Endothelial cell of umbilical vein (primary cell): ENCODE measurements around the gene CCNE1. TPM values are rescaled to one million over a fixed set of nuclear protein-coding genes. Genes with fewer than 3 reads are reported as not detected.

Experiments used
- BruUV-seq: library from RNA; stranded (reverse); fragments of 400-500 nt; replicated peaks from 2 replicates; lab custom pipeline; 2021; lab: Mats Ljungman, UMichigan
- CTCF ChIA-PET: fragments of 300-600, 350-600 bp; sonication (Branson Sonifier 250); formaldehyde crosslinking; loops from one replicate; lab custom pipeline; 2021; ENCODE audit warnings: antibody characterized with exemption, inconsistent platforms; lab: Charles Lee
- POLR2A ChIA-PET: fragments of 300-600, 350-600 bp; sonication (Branson Sonifier 250); formaldehyde crosslinking; loops from one replicate; lab custom pipeline; 2021; ENCODE audit warnings: antibody characterized with exemption, inconsistent platforms; lab: Charles Lee
- DNase-seq: peaks from one replicate; pipeline ENCODE4 v3.0.0-alpha.2; 2011; ENCODE audit warnings: low read depth, low spot score
- FAIRE-seq: peaks from 2 replicates; lab custom pipeline; 2011; peaks lifted over from hg19 to GRCh38; lab: Jason Lieb, UNC
- H2AFZ ChIP-seq: 2 replicates; pipeline ENCODE4 v1.6.0; 2012; ENCODE audit warnings: low read depth, low read length, control low read depth, inconsistent platforms
- H3K27ac ChIP-seq: 2 replicates; pipeline ENCODE4 v1.5.1; 2011; ENCODE audit warnings: low read depth, mild to moderate bottlenecking, control low read depth, low read length, moderate library complexity; ENCODE audit not compliant: insufficient read depth
- H3K27me3 ChIP-seq, 2 experiments: 2 replicates each; pipeline versions ENCODE4 v1.6.0 to v1.6.1; 2011; ENCODE audit warnings: low read length in 2 of 2, mixed read lengths in 1 of 2; ENCODE audit not compliant: control insufficient read depth in 2 of 2, insufficient read depth in 2 of 2
- H3K36me3 ChIP-seq, 2 experiments: 2 replicates in 1 of 2; 3 replicates in 1 of 2; pipeline ENCODE4 v1.5.1; 2011; ENCODE audit warnings: low read length in 2 of 2, mild to moderate bottlenecking in 1 of 2, moderate library complexity in 1 of 2; ENCODE audit not compliant: control insufficient read depth in 2 of 2, insufficient read depth in 2 of 2; ENCODE audit errors: extremely low read depth in 1 of 2
- H3K4me1 ChIP-seq: 3 replicates; pipeline ENCODE4 v1.5.1; 2011; ENCODE audit warnings: mild to moderate bottlenecking, low read length; ENCODE audit not compliant: control insufficient read depth, insufficient read depth; ENCODE audit errors: extremely low read depth
- H3K4me2 ChIP-seq: 2 replicates; pipeline ENCODE4 v1.6.1; 2011; ENCODE audit warnings: low read length, control low read depth, mixed read lengths; ENCODE audit not compliant: insufficient read depth
- H3K4me3 ChIP-seq, 3 experiments: fragments of 200-600 bp in 1 of 3; sonication (generic), shearing (Covaris generic) in 1 of 3; replicated peaks in 1 of 3; 2 replicates each; pipeline ENCODE4 v1.5.1; 2011 to 2016; ENCODE audit warnings: control low read depth in 3 of 3, low read length in 3 of 3, mild to moderate bottlenecking in 2 of 3, inconsistent platforms in 1 of 3, low read depth in 1 of 3, moderate library complexity in 1 of 3; ENCODE audit not compliant: insufficient read depth in 1 of 3
- H3K79me2 ChIP-seq: 2 replicates; pipeline ENCODE4 v1.6.0; 2012; ENCODE audit warnings: low read length, inconsistent platforms; ENCODE audit not compliant: control insufficient read depth, insufficient read depth
- H3K9ac ChIP-seq: replicated peaks from 2 replicates; pipeline ENCODE3; 2011; ENCODE audit warnings: low read length, control low read depth; ENCODE audit not compliant: insufficient read depth; ENCODE audit errors: extremely low read depth
- H3K9me1 ChIP-seq: replicated peaks from 3 replicates; pipeline ENCODE4 v1.6.0; 2011; ENCODE audit warnings: mild to moderate bottlenecking, low read length; ENCODE audit not compliant: control insufficient read depth, insufficient read depth; ENCODE audit errors: extremely low read depth
- H3K9me3 ChIP-seq: replicated peaks from 2 replicates; pipeline ENCODE4 v1.5.1; 2012; ENCODE audit warnings: low read length, inconsistent platforms; ENCODE audit not compliant: control insufficient read depth, insufficient read depth
- H4K20me1 ChIP-seq: replicated peaks from 2 replicates; pipeline ENCODE3; 2011; ENCODE audit warnings: mild to moderate bottlenecking, low read length; ENCODE audit not compliant: control insufficient read depth, insufficient read depth; ENCODE audit errors: extremely low read depth
- EZH2 ChIP-seq: IDR thresholded peaks from 2 replicates; pipeline ENCODE4 v1.6.1; 2012; ENCODE audit warnings: borderline replicate concordance, low read depth, mild to moderate bottlenecking, moderate library complexity, low read length, inconsistent platforms; ENCODE audit not compliant: severe bottlenecking
- FOS ChIP-seq: IDR thresholded peaks from 2 replicates; pipeline ENCODE4 v1.6.1; 2011; ENCODE audit warnings: mild to moderate bottlenecking, low read length, moderate library complexity, borderline replicate concordance; ENCODE audit not compliant: insufficient read depth
- GATA2 ChIP-seq: IDR thresholded peaks from 2 replicates; pipeline ENCODE4 v1.7.0; 2011; ENCODE audit warnings: low read depth, mild to moderate bottlenecking, moderate library complexity, mixed read lengths, low read length; ENCODE audit not compliant: insufficient read length, insufficient read depth
- JUN ChIP-seq: IDR thresholded peaks from 2 replicates; pipeline ENCODE4 v1.6.1; 2011; ENCODE audit warnings: borderline replicate concordance, low read depth; ENCODE audit not compliant: insufficient read length, insufficient read depth
- MAX ChIP-seq: IDR thresholded peaks from 2 replicates; pipeline ENCODE4 v1.6.1; 2011; ENCODE audit not compliant: insufficient read depth, insufficient read length
- MYC ChIP-seq: IDR thresholded peaks from one replicate; pipeline ENCODE4 v1.6.1; 2011; ENCODE audit warnings: mild to moderate bottlenecking, low read depth, low read length
- POLR2A ChIP-seq: IDR thresholded peaks from 2 replicates; pipeline ENCODE4 v1.6.1; 2012; ENCODE audit warnings: low read depth, mild to moderate bottlenecking, control low read depth, low read length
- POLR2AphosphoS5 ChIP-seq: IDR thresholded peaks from 2 replicates; pipeline ENCODE4 v1.6.1; 2012; ENCODE audit warnings: low read depth, mild to moderate bottlenecking, control low read depth, low read length, moderate library complexity; ENCODE audit not compliant: insufficient read depth
- dilution Hi-C: fragments of 300-500 bp; cut with MboI; formaldehyde crosslinking; loops from one replicate; pipeline ENCODE4 v1.15.0; 2019; ENCODE audit warnings: low sequenced_read_pairs; ENCODE audit not compliant: extremely low pct_ligation_motif_present
- intact Hi-C: fragments of 100-400 bp; cut with micrococcal nuclease; formaldehyde crosslinking; loops from one replicate; pipeline ENCODE4 v1.10.0; 2022
- polyA plus RNA-seq, 4 experiments: library from polyadenylated mRNA; depleted of rRNA in 3 of 4; stranded (reverse) in 3 of 4; unstranded in 1 of 4; fragments of >200 nt; gene quantifications; 2 replicates each; pipeline versions ENCODE4 v1.2.1 to v1.2.3, GENCODE V29; 2011 to 2012; ENCODE audit warnings: missing spikeins in 1 of 4
- total RNA-seq: library from RNA; stranded (reverse); gene quantifications from 2 replicates; pipeline ENCODE4 v1.2.3, GENCODE V29; 2021
- TF ChIP-seq, protein P1 (sequence below), 2 donors: IDR thresholded peaks; 1 replicate in 1 of 2; 2 replicates in 1 of 2; pipeline ENCODE4 v1.5.1; 2011; ENCODE audit warnings: low read length in 2 of 2, mild to moderate bottlenecking in 2 of 2, moderate library complexity in 2 of 2, control low read depth in 1 of 2, inconsistent platforms in 1 of 2, low read depth in 1 of 2; ENCODE audit not compliant: insufficient read depth in 1 of 2; ENCODE audit errors: extremely low read depth in 1 of 2

The CCNE1 gene
- total and polyA plus RNA-seq, 2 donors (not counting 3 experiments of a cell fraction or from before 2014, with no cell fraction given) = 8.3 to 10.1 TPM

GRCh38 chr19:29774126-29774525, 37.7 kb upstream of the CCNE1 start:
- DNase-seq = no peak
- dilution Hi-C loops (no loop called here), intact Hi-C loops (no loop called here)
- FAIRE-seq = no peak
- no peaks in the 10 kb centered on the region for H4K20me1 ChIP-seq
- no peaks in the 10 kb centered on the region for H3K36me3 ChIP-seq
- H3K9me3 ChIP-seq = no peaks in the 10 kb centered on the region
- POLR2A ChIA-PET = interaction anchor here (1.0 kb wide), 1 partner anchor 25 kb away, joined by 3 read pairs; no protein-coding TSS in a partner anchor
- no peak overlapping the region for H3K9ac ChIP-seq
- H3K4me2 ChIP-seq = no peak overlapping the region
- TF ChIP-seq, protein P1, sequence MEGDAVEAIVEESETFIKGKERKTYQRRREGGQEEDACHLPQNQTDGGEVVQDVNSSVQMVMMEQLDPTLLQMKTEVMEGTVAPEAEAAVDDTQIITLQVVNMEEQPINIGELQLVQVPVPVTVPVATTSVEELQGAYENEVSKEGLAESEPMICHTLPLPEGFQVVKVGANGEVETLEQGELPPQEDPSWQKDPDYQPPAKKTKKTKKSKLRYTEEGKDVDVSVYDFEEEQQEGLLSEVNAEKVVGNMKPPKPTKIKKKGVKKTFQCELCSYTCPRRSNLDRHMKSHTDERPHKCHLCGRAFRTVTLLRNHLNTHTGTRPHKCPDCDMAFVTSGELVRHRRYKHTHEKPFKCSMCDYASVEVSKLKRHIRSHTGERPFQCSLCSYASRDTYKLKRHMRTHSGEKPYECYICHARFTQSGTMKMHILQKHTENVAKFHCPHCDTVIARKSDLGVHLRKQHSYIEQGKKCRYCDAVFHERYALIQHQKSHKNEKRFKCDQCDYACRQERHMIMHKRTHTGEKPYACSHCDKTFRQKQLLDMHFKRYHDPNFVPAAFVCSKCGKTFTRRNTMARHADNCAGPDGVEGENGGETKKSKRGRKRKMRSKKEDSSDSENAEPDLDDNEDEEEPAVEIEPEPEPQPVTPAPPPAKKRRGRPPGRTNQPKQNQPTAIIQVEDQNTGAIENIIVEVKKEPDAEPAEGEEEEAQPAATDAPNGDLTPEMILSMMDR (IDR thresholded peaks at IDR 0.05; ENCODE audit: extremely low read depth in 1 of 2, insufficient read depth in 1 of 2, low read depth in 1 of 2, low read length in 2 of 2) = no peak
- no peak for TF ChIP-seq JUN
- no peak for TF ChIP-seq MAX
- TF ChIP-seq FOS = no peak
- TF ChIP-seq POLR2A = no peak
- TF ChIP-seq GATA2 = no peak
- TF ChIP-seq EZH2 = no peak
- no peak for TF ChIP-seq POLR2AphosphoS5
- TF ChIP-seq MYC = no peak
- no peak overlapping the region for H2AFZ ChIP-seq
- no TSS peak for BruUV-seq
- no peaks in the 10 kb centered on the region for H3K79me2 ChIP-seq
- no peak overlapping the region for H3K4me3 ChIP-seq
- H3K9me1 ChIP-seq = no peaks in the 10 kb centered on the region
- H3K4me1 ChIP-seq = no peaks in the 10 kb centered on the region
- H3K27ac ChIP-seq = no peak overlapping the region
- no peaks in the 10 kb centered on the region for H3K27me3 ChIP-seq
- CTCF ChIA-PET = no interaction called here
